D721Med (cell line): ENCODE data around the gene COBL.

Experiments used
- DNase-seq: peaks from one replicate; pipeline ENCODE4 v3.0.0; 2011; ENCODE audit warnings: low spot score; ENCODE audit not compliant: insufficient read length
- FAIRE-seq: peaks from 2 replicates; lab custom pipeline; 2011; peaks lifted over from hg19 to GRCh38; lab: Jason Lieb, UNC
- TF ChIP-seq, protein P1 (sequence below): IDR thresholded peaks from 2 replicates; pipeline ENCODE4 v1.5.1; 2012; ENCODE audit warnings: mild to moderate bottlenecking, control low read depth; ENCODE audit not compliant: insufficient read depth; ENCODE audit errors: missing control alignments

COBL gene

DNA sequence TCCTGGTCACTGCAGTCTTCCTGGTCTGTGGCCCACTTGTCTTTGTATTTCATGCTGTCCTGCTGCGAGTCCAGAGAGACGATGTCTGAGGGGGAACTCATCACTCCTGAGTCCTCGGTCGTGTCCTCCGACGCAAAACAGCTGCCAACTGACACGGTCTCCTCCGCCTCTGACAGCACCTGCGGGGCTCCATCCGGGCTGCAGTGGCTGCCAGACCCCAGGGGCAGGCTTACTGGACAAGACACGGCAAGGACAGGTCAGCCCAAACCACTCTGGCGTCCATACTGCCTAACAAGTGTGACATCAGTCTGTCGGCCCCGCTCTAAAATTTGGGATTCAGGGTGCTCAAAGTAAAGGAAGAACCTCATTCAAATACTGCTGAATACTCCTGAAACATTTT, 273.1 kb downstream of the COBL start:
- DNase-seq (no peak), FAIRE-seq (no peak)
- TF ChIP-seq, protein P1, sequence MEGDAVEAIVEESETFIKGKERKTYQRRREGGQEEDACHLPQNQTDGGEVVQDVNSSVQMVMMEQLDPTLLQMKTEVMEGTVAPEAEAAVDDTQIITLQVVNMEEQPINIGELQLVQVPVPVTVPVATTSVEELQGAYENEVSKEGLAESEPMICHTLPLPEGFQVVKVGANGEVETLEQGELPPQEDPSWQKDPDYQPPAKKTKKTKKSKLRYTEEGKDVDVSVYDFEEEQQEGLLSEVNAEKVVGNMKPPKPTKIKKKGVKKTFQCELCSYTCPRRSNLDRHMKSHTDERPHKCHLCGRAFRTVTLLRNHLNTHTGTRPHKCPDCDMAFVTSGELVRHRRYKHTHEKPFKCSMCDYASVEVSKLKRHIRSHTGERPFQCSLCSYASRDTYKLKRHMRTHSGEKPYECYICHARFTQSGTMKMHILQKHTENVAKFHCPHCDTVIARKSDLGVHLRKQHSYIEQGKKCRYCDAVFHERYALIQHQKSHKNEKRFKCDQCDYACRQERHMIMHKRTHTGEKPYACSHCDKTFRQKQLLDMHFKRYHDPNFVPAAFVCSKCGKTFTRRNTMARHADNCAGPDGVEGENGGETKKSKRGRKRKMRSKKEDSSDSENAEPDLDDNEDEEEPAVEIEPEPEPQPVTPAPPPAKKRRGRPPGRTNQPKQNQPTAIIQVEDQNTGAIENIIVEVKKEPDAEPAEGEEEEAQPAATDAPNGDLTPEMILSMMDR: no peak

- TF ChIP-seq, protein P1: no peak
- DNase-seq: no peak
- no peak for FAIRE-seq
These were observed 275.8 kb downstream of the COBL start for GRCh38 chr7:51040787-51041186.

DNA sequence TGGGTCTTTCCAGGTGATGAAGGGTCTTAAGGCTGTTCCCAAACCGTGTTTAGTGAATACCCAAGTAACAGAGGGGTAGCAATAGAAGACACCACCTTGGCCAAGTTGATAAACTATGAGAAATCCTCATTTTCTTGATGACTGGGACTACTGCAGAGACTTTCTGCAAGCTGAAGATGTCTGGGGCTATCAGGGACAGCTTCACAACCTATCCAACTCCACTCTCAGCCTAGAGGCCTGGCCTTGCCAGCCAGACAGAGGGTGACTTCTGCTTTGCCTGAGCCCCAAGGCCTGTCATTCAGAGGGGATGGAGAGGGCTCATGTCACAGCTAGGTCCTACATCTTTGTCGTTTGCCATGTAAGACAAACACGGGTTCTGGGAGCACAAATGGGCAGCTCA, 278.0 kb downstream of the COBL start:
- TF ChIP-seq, protein P1: no peak
- DNase-seq (no peak), FAIRE-seq (no peak)

DNA sequence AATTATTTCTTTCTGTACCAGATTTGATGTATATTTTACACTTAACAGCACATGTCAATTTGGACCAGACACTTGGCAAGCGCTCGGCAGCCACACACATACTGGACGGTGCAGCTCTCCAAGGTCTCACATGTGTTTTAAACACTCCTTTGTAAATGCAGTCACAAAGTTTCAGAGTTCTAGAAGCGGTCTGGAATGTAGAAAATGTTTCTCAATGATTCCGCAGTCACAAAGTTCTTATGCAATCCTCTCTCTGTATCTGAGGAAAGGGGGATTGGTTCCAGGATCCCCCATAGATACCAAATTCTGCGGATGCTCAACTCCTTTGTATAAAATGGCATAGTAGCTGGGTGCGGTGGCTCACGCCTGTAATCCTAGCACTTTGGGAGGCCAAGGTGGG, 280.9 kb downstream of the COBL start:
- FAIRE-seq (no peak), DNase-seq (no peak)
- TF ChIP-seq, protein P1: no peak

DNA sequence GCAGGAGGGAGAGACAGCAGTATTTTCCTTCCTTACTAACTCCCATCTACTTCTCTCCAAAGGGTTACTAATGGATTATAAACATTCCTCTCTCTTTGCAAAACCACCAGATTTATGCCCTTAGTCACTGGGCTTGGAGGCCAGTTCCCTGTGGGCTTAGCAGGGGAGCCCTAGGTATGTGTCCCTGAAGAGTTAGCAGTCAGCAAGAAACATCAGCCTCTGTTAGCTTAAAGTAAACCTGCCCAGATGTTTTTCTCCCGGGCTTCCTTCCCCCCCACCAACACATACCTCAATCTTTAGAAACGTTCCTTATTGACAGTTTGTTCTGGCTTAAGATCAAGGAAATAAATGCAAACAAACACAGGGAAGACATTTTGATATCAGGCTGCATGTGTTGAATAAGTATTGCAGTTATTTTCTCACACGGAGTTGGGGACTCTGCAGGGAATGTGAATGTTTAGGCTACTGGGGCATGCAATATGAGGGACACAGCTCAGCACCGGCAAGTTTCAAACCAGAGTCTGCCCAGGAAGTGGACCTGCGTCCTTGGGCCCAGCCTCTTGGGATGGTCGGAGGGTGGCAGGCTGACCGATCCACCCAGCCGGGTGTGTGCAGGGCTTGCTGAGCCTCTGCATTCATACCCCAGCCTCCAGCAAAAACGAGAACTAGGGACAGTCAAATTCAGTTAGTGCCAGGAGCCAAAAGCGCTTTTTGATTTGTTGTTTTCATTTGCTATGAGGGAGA, 281.9 kb downstream of the COBL start:
- FAIRE-seq (no peak), DNase-seq (no peak)
- TF ChIP-seq, protein P1: no peak

- TF ChIP-seq, protein P1: no peak
- no peak for FAIRE-seq
- no peak for DNase-seq
These were observed 282.7 kb downstream of the COBL start for GRCh38 chr7:51033727-51034520.
